Testis (tissue), 2 donors: ENCODE data around the gene TMED1.

ENCODE experiments used
- CTCF ChIP-seq, 3 experiments: fragments of 450-650 bp in 2 of 3; fragments of 200-600 bp in 1 of 3; sonication (generic) in 1 of 3; IDR thresholded peaks; one replicate each; pipeline ENCODE4 v1.5.1; 2016 to 2019; ENCODE audit warnings: antibody characterized with exemption in 3 of 3, mild to moderate bottlenecking in 2 of 3, moderate library complexity in 1 of 3
- POLR2A ChIP-seq: fragments of 450-650 bp; IDR thresholded peaks from one replicate; pipeline ENCODE4 v1.6.1; 2017; ENCODE audit warnings: antibody characterized with exemption, mild to moderate bottlenecking, moderate library complexity

GRCh38 chr19:10800488-10800887 lies 35.5 kb downstream of the TMED1 start:
- TF ChIP-seq CTCF (IDR thresholded peaks at IDR 0.05) = no peak
- TF ChIP-seq POLR2A = no peak
